HG03342 (cell line): Measurements from ENCODE around the gene TCP11L1.
A peak's percentile ranks its signal among the peaks of the same experiment; 100 is the strongest.
"Not testable (repeated sequence)": the region's sequence is repeated elsewhere in the genome, so short reads cannot be mapped to it uniquely, and the experiment has no call there.

Experiments used
- ATAC-seq: cut with Tn5 transposase; IDR thresholded peaks from one replicate; pipeline ENCODE4 v1.9.1; 2021; ENCODE audit warnings: mild to moderate bottlenecking, moderate library complexity; ENCODE audit not compliant: unreplicated experiment

TCP11L1 gene

GRCh38 chr11:33028537-33028914 is 10.8 kb upstream of the TCP11L1 start:
- no peak for ATAC-seq

- not testable (repeated sequence) for ATAC-seq
These were observed 10.2 kb upstream of the TCP11L1 start for GRCh38 chr11:33029218-33029617.

GRCh38 chr11:33033493-33033892 is 5.9 kb upstream of the TCP11L1 start:
- ATAC-seq: no peak

- ATAC-seq: no peak
These were observed 4.4 kb upstream of the TCP11L1 start for GRCh38 chr11:33035011-33035410.

- peak; percentile 40 for ATAC-seq
These were observed 875 bp downstream of the TCP11L1 start for GRCh38 chr11:33040033-33040861.

- peak; percentile 5 for ATAC-seq
These were observed 1.6 kb downstream of the TCP11L1 start for GRCh38 chr11:33040862-33041453.

- ATAC-seq: no peak
These were observed 4.0 kb downstream of the TCP11L1 start for GRCh38 chr11:33043221-33043830.

GRCh38 chr11:33044285-33044756 is 4.9 kb downstream of the TCP11L1 start:
- no peak for ATAC-seq

GRCh38 chr11:33045551-33046255 is 6.3 kb downstream of the TCP11L1 start:
- ATAC-seq: no peak

GRCh38 chr11:33048701-33049100 is 9.3 kb downstream of the TCP11L1 start:
- ATAC-seq: not testable (repeated sequence)

- ATAC-seq: not testable (repeated sequence)
These were observed 10.4 kb downstream of the TCP11L1 start for GRCh38 chr11:33049565-33050408.

- no peak for ATAC-seq
These were observed 12.9 kb downstream of the TCP11L1 start for GRCh38 chr11:33052231-33052630.

- no peak for ATAC-seq
These were observed 16.0 kb downstream of the TCP11L1 start for GRCh38 chr11:33055375-33055774.

- ATAC-seq: no peak
These were observed 17.9 kb downstream of the TCP11L1 start for GRCh38 chr11:33057284-33057683.

GRCh38 chr11:33059331-33060007 is 20.1 kb downstream of the TCP11L1 start:
- no peak for ATAC-seq

GRCh38 chr11:33060271-33060670 is 20.9 kb downstream of the TCP11L1 start:
- ATAC-seq: no peak

- no peak for ATAC-seq
These were observed 22.8 kb downstream of the TCP11L1 start for GRCh38 chr11:33062137-33062536.

- peak; percentile 44 for ATAC-seq
These were observed 24.0 kb downstream of the TCP11L1 start for GRCh38 chr11:33063326-33063881.

- ATAC-seq: no peak
These were observed 24.9 kb downstream of the TCP11L1 start for GRCh38 chr11:33064033-33064825.
